HepG2 (cell line): ENCODE measurements around the gene PIEZO1. TPM values are rescaled to one million over a fixed set of nuclear protein-coding genes. Genes with fewer than 3 reads are reported as not detected.

Experiments used
- ELF1 ChIP-seq: sonication (generic); formaldehyde crosslinking; IDR thresholded peaks from 2 replicates; pipeline ENCODE4 v1.4.0; 2020; ENCODE audit warnings: missing genetic modification reagents
- HDAC2 ChIP-seq: sonication (generic); formaldehyde crosslinking; IDR thresholded peaks from 2 replicates; pipeline ENCODE4 v1.4.0; 2020; ENCODE audit warnings: missing genetic modification reagents
- HOXA3 ChIP-seq: sonication (generic); formaldehyde crosslinking; IDR thresholded peaks from 2 replicates; pipeline ENCODE4 v1.5.0; 2020; ENCODE audit warnings: missing genetic modification reagents
- ISL2 ChIP-seq: sonication (generic); formaldehyde crosslinking; IDR thresholded peaks from 2 replicates; pipeline ENCODE4 v1.5.0; 2020; ENCODE audit warnings: missing genetic modification reagents
- KDM1A ChIP-seq: IDR thresholded peaks from 2 replicates; pipeline ENCODE4 v1.6.1; 2016; ENCODE audit warnings: missing compliant biosample characterization
- NKX3-1 ChIP-seq: sonication (generic); formaldehyde crosslinking; IDR thresholded peaks from 2 replicates; pipeline ENCODE4 v1.5.0; 2020; ENCODE audit warnings: missing genetic modification reagents
- NR0B2 ChIP-seq: sonication (generic); formaldehyde crosslinking; IDR thresholded peaks from 2 replicates; pipeline ENCODE4 v1.4.0; 2020; ENCODE audit warnings: mild to moderate bottlenecking, missing genetic modification reagents
- PBX2 ChIP-seq: IDR thresholded peaks from 2 replicates; pipeline ENCODE4 v1.6.1; 2016; ENCODE audit warnings: control low read depth
- SALL2 ChIP-seq: sonication (generic); formaldehyde crosslinking; IDR thresholded peaks from 2 replicates; pipeline ENCODE4 v1.8.1; 2023; ENCODE audit warnings: mild to moderate bottlenecking, missing genetic modification reagents, inconsistent platforms
- YEATS4 ChIP-seq: sonication (generic); formaldehyde crosslinking; IDR thresholded peaks from 2 replicates; pipeline ENCODE4 v1.4.0; 2020; ENCODE audit warnings: missing genetic modification reagents, borderline replicate concordance
- ZNF253 ChIP-seq: sonication (generic); formaldehyde crosslinking; IDR thresholded peaks from 2 replicates; pipeline ENCODE4 v1.8.0; 2022; ENCODE audit warnings: mild to moderate bottlenecking, missing genetic modification reagents, borderline replicate concordance
- ZNF558 ChIP-seq: sonication (generic); formaldehyde crosslinking; IDR thresholded peaks from 2 replicates; pipeline ENCODE4 v1.9.0; 2022; ENCODE audit warnings: mild to moderate bottlenecking, missing genetic modification reagents, borderline replicate concordance
- polyA plus RNA-seq, 8 experiments: library from polyadenylated mRNA; depleted of rRNA in 3 of 8; stranded (reverse) in 7 of 8; unstranded in 1 of 8; fragments of >200 nt; fragmentation: Illumina TruSeq in 4 of 8; extraction: Trizol in 4 of 8; gene quantifications; 2 replicates each; pipeline versions ENCODE4 v1.2.1 to v1.2.3, GENCODE V29; 2011 to 2016; ENCODE audit warnings: low read depth in 4 of 8, missing spikeins in 1 of 8, mixed read lengths in 1 of 8; ENCODE audit not compliant: insufficient read depth in 1 of 8
- total RNA-seq, 5 experiments: library from RNA; depleted of rRNA; stranded (reverse); fragments of >200 nt; fragmentation: Illumina TruSeq; extraction: Trizol; gene quantifications; 2 replicates each; pipeline ENCODE4 v1.2.3, GENCODE V29; 2016; ENCODE audit warnings: low read depth in 1 of 5
- TF ChIP-seq, protein P1 (sequence below): sonication (generic); formaldehyde crosslinking; conservative IDR thresholded peaks from 2 replicates; pipeline ENCODE4 v1.4.0; 2020; ENCODE audit warnings: mild to moderate bottlenecking, missing genetic modification reagents, moderate library complexity
- TF ChIP-seq, protein P2 (sequence below): sonication (generic); formaldehyde crosslinking; IDR thresholded peaks from 2 replicates; pipeline ENCODE4 v1.8.0; 2022; ENCODE audit warnings: mild to moderate bottlenecking, missing genetic modification reagents; ENCODE audit not compliant: insufficient replicate concordance
- TF ChIP-seq, protein P3 (sequence below), 2 experiments: sonication (generic) in 1 of 2; formaldehyde crosslinking in 1 of 2; IDR thresholded peaks; 2 replicates each; pipeline versions ENCODE4 v1.4.0 to v1.6.1; 2016 to 2020; ENCODE audit warnings: borderline replicate concordance in 1 of 2, low read depth in 1 of 2, mild to moderate bottlenecking in 1 of 2, missing genetic modification reagents in 1 of 2

PIEZO1 gene
- total and polyA plus RNA-seq, 2 of the 13 experiments (the other 11 are each of a cell fraction or from before 2014, with no cell fraction given), result 67.9 to 85.0 TPM

DNA sequence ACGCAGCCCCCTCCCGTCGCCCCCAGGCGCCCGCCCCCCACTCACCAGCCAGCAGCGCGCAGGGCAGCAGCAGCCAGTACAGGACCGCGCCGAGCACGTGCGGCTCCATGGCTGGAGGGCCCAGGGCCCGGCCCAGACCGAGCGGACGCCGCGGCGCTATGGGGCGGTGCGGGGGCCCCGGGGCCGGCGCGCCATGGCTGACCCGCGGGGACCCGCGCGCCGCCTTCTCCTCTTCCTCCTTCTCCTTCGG lies 239 bp downstream of the PIEZO1 start (continued):
- TF ChIP-seq, protein P1, sequence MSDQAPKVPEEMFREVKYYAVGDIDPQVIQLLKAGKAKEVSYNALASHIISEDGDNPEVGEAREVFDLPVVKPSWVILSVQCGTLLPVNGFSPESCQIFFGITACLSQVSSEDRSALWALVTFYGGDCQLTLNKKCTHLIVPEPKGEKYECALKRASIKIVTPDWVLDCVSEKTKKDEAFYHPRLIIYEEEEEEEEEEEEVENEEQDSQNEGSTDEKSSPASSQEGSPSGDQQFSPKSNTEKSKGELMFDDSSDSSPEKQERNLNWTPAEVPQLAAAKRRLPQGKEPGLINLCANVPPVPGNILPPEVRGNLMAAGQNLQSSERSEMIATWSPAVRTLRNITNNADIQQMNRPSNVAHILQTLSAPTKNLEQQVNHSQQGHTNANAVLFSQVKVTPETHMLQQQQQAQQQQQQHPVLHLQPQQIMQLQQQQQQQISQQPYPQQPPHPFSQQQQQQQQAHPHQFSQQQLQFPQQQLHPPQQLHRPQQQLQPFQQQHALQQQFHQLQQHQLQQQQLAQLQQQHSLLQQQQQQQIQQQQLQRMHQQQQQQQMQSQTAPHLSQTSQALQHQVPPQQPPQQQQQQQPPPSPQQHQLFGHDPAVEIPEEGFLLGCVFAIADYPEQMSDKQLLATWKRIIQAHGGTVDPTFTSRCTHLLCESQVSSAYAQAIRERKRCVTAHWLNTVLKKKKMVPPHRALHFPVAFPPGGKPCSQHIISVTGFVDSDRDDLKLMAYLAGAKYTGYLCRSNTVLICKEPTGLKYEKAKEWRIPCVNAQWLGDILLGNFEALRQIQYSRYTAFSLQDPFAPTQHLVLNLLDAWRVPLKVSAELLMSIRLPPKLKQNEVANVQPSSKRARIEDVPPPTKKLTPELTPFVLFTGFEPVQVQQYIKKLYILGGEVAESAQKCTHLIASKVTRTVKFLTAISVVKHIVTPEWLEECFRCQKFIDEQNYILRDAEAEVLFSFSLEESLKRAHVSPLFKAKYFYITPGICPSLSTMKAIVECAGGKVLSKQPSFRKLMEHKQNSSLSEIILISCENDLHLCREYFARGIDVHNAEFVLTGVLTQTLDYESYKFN (CRISPR knock-in tag), result no peak
- TF ChIP-seq, protein P2, sequence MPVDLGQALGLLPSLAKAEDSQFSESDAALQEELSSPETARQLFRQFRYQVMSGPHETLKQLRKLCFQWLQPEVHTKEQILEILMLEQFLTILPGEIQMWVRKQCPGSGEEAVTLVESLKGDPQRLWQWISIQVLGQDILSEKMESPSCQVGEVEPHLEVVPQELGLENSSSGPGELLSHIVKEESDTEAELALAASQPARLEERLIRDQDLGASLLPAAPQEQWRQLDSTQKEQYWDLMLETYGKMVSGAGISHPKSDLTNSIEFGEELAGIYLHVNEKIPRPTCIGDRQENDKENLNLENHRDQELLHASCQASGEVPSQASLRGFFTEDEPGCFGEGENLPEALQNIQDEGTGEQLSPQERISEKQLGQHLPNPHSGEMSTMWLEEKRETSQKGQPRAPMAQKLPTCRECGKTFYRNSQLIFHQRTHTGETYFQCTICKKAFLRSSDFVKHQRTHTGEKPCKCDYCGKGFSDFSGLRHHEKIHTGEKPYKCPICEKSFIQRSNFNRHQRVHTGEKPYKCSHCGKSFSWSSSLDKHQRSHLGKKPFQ (CRISPR knock-in tag), result no peak
- TF ChIP-seq PBX2 (CRISPR knock-in tag) (no peak), HDAC2 (CRISPR knock-in tag) (no peak), ISL2 (CRISPR knock-in tag) (0 out of 2 replicates have a peak, but pooled peaks have one; percentile 22), KDM1A (CRISPR knock-in tag) (no peak), NR0B2 (CRISPR knock-in tag) (no peak), ZNF558 (CRISPR knock-in tag) (0 out of 2 replicates have a peak, but pooled peaks have one; percentile 8), YEATS4 (CRISPR knock-in tag) (no peak), SALL2 (CRISPR knock-in tag) (no peak; the same call in 1 of the 2 replicates), ELF1 (CRISPR knock-in tag) (no peak), ZNF253 (CRISPR knock-in tag) (no peak), NKX3-1 (CRISPR knock-in tag) (peak; percentile 15; the same call in 1 of the 2 replicates), HOXA3 (peak; percentile 44; the same call in 1 of the 2 replicates)
- TF ChIP-seq, protein P3, sequence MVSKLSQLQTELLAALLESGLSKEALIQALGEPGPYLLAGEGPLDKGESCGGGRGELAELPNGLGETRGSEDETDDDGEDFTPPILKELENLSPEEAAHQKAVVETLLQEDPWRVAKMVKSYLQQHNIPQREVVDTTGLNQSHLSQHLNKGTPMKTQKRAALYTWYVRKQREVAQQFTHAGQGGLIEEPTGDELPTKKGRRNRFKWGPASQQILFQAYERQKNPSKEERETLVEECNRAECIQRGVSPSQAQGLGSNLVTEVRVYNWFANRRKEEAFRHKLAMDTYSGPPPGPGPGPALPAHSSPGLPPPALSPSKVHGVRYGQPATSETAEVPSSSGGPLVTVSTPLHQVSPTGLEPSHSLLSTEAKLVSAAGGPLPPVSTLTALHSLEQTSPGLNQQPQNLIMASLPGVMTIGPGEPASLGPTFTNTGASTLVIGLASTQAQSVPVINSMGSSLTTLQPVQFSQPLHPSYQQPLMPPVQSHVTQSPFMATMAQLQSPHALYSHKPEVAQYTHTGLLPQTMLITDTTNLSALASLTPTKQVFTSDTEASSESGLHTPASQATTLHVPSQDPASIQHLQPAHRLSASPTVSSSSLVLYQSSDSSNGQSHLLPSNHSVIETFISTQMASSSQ (IDR thresholded peaks at IDR 0.05; ENCODE audit: low read depth), result no peak
- TF ChIP-seq, protein P3 (CRISPR knock-in tag; IDR thresholded peaks at IDR 0.05; ENCODE audit: borderline replicate concordance), result no peak
